KMS-11 (cell line): ENCODE results near the gene DDC.

Experiments
- H2AFZ ChIP-seq: fragments of 200-600 bp; sonication (generic); 2 replicates; pipeline ENCODE4 v1.6.1; 2016; ENCODE audit warnings: antibody characterized with exemption, mixed run types, low read depth
- H3K27ac ChIP-seq: fragments of 200-600 bp; sonication (generic); 2 replicates; pipeline ENCODE4 v1.6.1; 2016; ENCODE audit warnings: mild to moderate bottlenecking, mixed run types
- H3K27me3 ChIP-seq: fragments of 200-600 bp; sonication (generic); 2 replicates; pipeline ENCODE4 v1.6.1; 2017; ENCODE audit warnings: mild to moderate bottlenecking, low read depth, mixed run types, moderate library complexity; ENCODE audit not compliant: insufficient read depth
- H3K36me3 ChIP-seq: fragments of 200-600 bp; sonication (generic); 2 replicates; pipeline ENCODE4 v1.6.1; 2017; ENCODE audit warnings: mild to moderate bottlenecking, mixed run types; ENCODE audit not compliant: insufficient read depth
- H3K4me1 ChIP-seq: fragments of 200-600 bp; sonication (generic); 2 replicates; pipeline ENCODE4 v1.6.1; 2016; ENCODE audit warnings: mild to moderate bottlenecking, low read depth, mixed run types; ENCODE audit not compliant: poor library complexity, severe bottlenecking
- H3K4me2 ChIP-seq: fragments of 200-600 bp; sonication (generic); 2 replicates; pipeline ENCODE4 v1.7.0; 2016; ENCODE audit warnings: mild to moderate bottlenecking, mixed run types
- H3K4me3 ChIP-seq: fragments of 200-600 bp; sonication (generic); IDR thresholded peaks from 2 replicates; pipeline ENCODE4 v1.6.1; 2017; ENCODE audit warnings: low read depth, low read length, mixed read lengths; ENCODE audit not compliant: insufficient read depth
- H3K79me2 ChIP-seq: fragments of 200-600 bp; sonication (generic); 2 replicates; pipeline ENCODE4 v1.6.1; 2016; ENCODE audit warnings: low read depth, mixed run types; ENCODE audit not compliant: insufficient read depth
- H3K9ac ChIP-seq: fragments of 200-600 bp; sonication (generic); 2 replicates; pipeline ENCODE4 v1.6.1; 2016; ENCODE audit warnings: mild to moderate bottlenecking, mixed run types
- H4K20me1 ChIP-seq: fragments of 200-600 bp; sonication (generic); 2 replicates; pipeline ENCODE4 v1.6.1; 2016; ENCODE audit warnings: mild to moderate bottlenecking, mixed run types; ENCODE audit not compliant: insufficient read depth
- CTCF ChIP-seq: fragments of 200-600 bp; sonication (generic); conservative IDR thresholded peaks from 2 replicates; pipeline ENCODE4 v1.6.1; 2017; ENCODE audit warnings: low read depth, mild to moderate bottlenecking, antibody characterized with exemption, low read length, moderate library complexity, mixed read lengths

DDC gene

GRCh38 chr7:50559881-50560280 lies 5.3 kb downstream of the DDC start:
- Histone ChIP-seq H2AFZ (no peak overlapping the region), H3K4me3 (no peak overlapping the region), H3K9ac (no peak overlapping the region), H4K20me1 (no peaks in the 10 kb centered on the region), H3K4me2 (no peak overlapping the region), H3K36me3 (no peaks in the 10 kb centered on the region), H3K4me1 (no peaks in the 10 kb centered on the region), H3K27me3 (no peaks in the 10 kb centered on the region), H3K27ac (no peak overlapping the region), H3K79me2 (no peaks in the 10 kb centered on the region)
- no peak for TF ChIP-seq CTCF

- no peak overlapping the region for H2AFZ ChIP-seq
- H3K27ac ChIP-seq, result no peak overlapping the region
- H3K4me2 ChIP-seq, result no peak overlapping the region
- H3K79me2 ChIP-seq, result no peaks in the 10 kb centered on the region
- H3K9ac ChIP-seq, result no peak overlapping the region
- no peaks in the 10 kb centered on the region for H3K27me3 ChIP-seq
- H3K36me3 ChIP-seq, result no peaks in the 10 kb centered on the region
- no peaks in the 10 kb centered on the region for H4K20me1 ChIP-seq
- no peak for TF ChIP-seq CTCF
- no peak overlapping the region for H3K4me3 ChIP-seq
- no peaks in the 10 kb centered on the region for H3K4me1 ChIP-seq
Observed at GRCh38 chr7:50558294-50559053, 6.7 kb downstream of the DDC start.

- Histone ChIP-seq H2AFZ (no peak overlapping the region), H4K20me1 (no peaks in the 10 kb centered on the region), H3K4me3 (no peak overlapping the region), H3K9ac (no peak overlapping the region), H3K4me1 (no peaks in the 10 kb centered on the region), H3K27me3 (no peaks in the 10 kb centered on the region), H3K79me2 (no peaks in the 10 kb centered on the region), H3K36me3 (no peaks in the 10 kb centered on the region), H3K27ac (no peak overlapping the region), H3K4me2 (no peak overlapping the region)
- no peak for TF ChIP-seq CTCF
Observed at GRCh38 chr7:50557099-50557498, 8.1 kb downstream of the DDC start.

GRCh38 chr7:50556247-50556991 lies 8.8 kb downstream of the DDC start:
- Histone ChIP-seq H3K4me2 (no peak overlapping the region), H3K4me1 (no peaks in the 10 kb centered on the region)
- no peak for TF ChIP-seq CTCF

More at GRCh38 chr7:50556247-50556991, 8.8 kb downstream of the DDC start:
- H2AFZ ChIP-seq, result no peak overlapping the region
- no peak overlapping the region for H3K4me3 ChIP-seq
- no peaks in the 10 kb centered on the region for H4K20me1 ChIP-seq
- no peaks in the 10 kb centered on the region for H3K79me2 ChIP-seq
- no peaks in the 10 kb centered on the region for H3K27me3 ChIP-seq
- H3K9ac ChIP-seq, result no peak overlapping the region
- no peaks in the 10 kb centered on the region for H3K36me3 ChIP-seq
- H3K27ac ChIP-seq, result no peak overlapping the region
